Right atrium auricular region (tissue), 2 donors: ENCODE measurements around the gene HYOU1. TPM values are rescaled to one million over a fixed set of nuclear protein-coding genes. Genes with fewer than 3 reads are reported as not detected.
"Not testable (repeated sequence)": the region's sequence is repeated elsewhere in the genome, so short reads cannot be mapped to it uniquely, and the experiment has no call there.

Experiments used
- DNase-seq: peaks from one replicate; pipeline ENCODE4 v3.0.0-alpha.2; 2019; ENCODE audit warnings: low spot score
- H3K27ac ChIP-seq, 2 donors: fragments of 200-600 bp; sonication (generic); 1 replicate in 1 of 2; 2 replicates in 1 of 2; pipeline ENCODE4 v1.5.1; 2016 to 2019
- H3K27me3 ChIP-seq, 2 donors: fragments of 200-600 bp; sonication (generic); one replicate each; pipeline versions ENCODE4 v1.5.1 to v1.6.0; 2017 to 2019
- H3K36me3 ChIP-seq: fragments of 200-600 bp; sonication (generic); one replicate; pipeline ENCODE4 v1.5.1; 2016
- H3K4me1 ChIP-seq, 2 donors: fragments of 200-600 bp; sonication (generic); one replicate each; pipeline versions ENCODE4 v1.5.1 to v1.6.0; 2017 to 2019
- H3K4me3 ChIP-seq, 2 donors: fragments of 200-600 bp; sonication (generic); 1 replicate in 1 of 2; 2 replicates in 1 of 2; pipeline ENCODE4 v1.5.1; 2017 to 2019; ENCODE audit warnings: mild to moderate bottlenecking in 1 of 2, moderate library complexity in 1 of 2
- H3K9me3 ChIP-seq, 2 donors: fragments of 200-600 bp; sonication (generic); one replicate each; pipeline ENCODE4 v1.5.1; 2019
- CTCF ChIP-seq, 2 donors: fragments of 200-600 bp; sonication (generic); IDR thresholded peaks; one replicate each; pipeline ENCODE4 v1.5.1; 2019; ENCODE audit warnings: antibody characterized with exemption in 2 of 2
- total RNA-seq, 2 donors: library from RNA; depleted of rRNA; stranded (reverse); fragments of >200 nt; gene quantifications; one replicate each; pipeline ENCODE4 v1.1.0, GENCODE V29; 2016

HYOU1 gene
- total RNA-seq, 2 donors from 2014 or later: 56.8 to 69.7 TPM

DNA sequence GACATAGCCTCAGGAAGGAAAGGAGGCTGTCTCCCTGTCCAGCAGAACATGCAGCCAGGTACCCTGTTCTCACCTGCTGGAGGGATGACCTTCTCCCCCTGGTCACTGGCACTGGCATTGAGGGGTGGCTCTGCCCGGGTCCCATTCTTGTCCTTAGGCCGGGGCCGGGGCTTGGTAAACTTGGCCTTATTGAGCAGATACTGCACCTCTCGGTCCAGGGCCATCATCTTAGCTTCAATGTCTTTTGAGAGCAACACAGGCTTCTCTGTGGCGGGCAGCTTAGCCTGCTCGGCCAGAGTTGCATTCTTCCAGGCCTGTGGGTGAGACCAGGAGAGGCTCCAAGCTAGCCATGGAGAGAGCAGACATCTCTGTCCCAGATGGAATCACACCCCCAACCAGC, 10.5 kb downstream of the HYOU1 start:
- TF ChIP-seq CTCF (IDR thresholded peaks at IDR 0.05): no peak
- H3K9me3 ChIP-seq: no peaks in the 10 kb centered on the region
- H3K27ac ChIP-seq: no peak overlapping the region
- no peak overlapping the region for H3K4me3 ChIP-seq
- H3K27me3 ChIP-seq: no peaks in the 10 kb centered on the region
- H3K4me1 ChIP-seq: no peaks in the 10 kb centered on the region
- no peak for DNase-seq
- peaks cover 70% of the 10 kb centered on the region for H3K36me3 ChIP-seq

DNA sequence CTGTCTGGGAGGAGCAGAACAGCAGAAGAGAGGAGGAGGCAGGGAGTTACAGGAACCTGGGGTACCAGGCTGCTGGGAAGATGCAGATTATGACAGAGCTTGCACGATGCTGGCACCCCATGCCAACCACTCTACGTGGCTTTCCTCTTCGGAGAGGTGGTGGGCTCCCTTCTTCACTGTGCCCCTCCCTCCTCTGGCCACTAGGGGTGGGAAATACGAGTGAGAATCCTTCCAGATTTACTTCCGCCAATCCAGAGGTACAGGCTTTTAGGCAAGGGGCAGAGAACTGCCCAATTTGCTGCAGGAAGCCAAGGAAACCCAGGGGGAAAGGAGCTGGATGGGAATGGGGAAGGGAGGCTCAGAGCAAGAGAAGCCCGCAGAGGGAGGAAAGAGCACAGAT, 12.3 kb downstream of the HYOU1 start:
- no peak overlapping the region for H3K27ac ChIP-seq
- no peak for DNase-seq
- H3K36me3 ChIP-seq: peaks cover 53% of the 10 kb centered on the region
- no peak overlapping the region for H3K4me3 ChIP-seq
- H3K27me3 ChIP-seq: no peaks in the 10 kb centered on the region
- TF ChIP-seq CTCF (IDR thresholded peaks at IDR 0.05): no peak
- no peaks in the 10 kb centered on the region for H3K9me3 ChIP-seq
- H3K4me1 ChIP-seq: no peaks in the 10 kb centered on the region

GRCh38 chr11:119042927-119043326, 14.1 kb downstream of the HYOU1 start:
- Histone ChIP-seq H3K27ac (no peak overlapping the region), H3K9me3 (no peaks in the 10 kb centered on the region)
- TF ChIP-seq CTCF (IDR thresholded peaks at IDR 0.05): no peak

GRCh38 chr11:119041821-119042514, 15.0 kb downstream of the HYOU1 start:
- Histone ChIP-seq H3K27ac (no peak overlapping the region), H3K4me3 (no peak overlapping the region), H3K9me3 (no peaks in the 10 kb centered on the region), H3K27me3 (no peaks in the 10 kb centered on the region), H3K4me1 (no peaks in the 10 kb centered on the region), H3K36me3 (peaks cover 25% of the 10 kb centered on the region)
- no peak for DNase-seq
- no peak for TF ChIP-seq CTCF (IDR thresholded peaks at IDR 0.05)

More at GRCh38 chr11:119042927-119043326, 14.1 kb downstream of the HYOU1 start:
- peaks cover 35% of the 10 kb centered on the region for H3K36me3 ChIP-seq
- no peak overlapping the region for H3K4me3 ChIP-seq
- no peaks in the 10 kb centered on the region for H3K4me1 ChIP-seq
- no peak for DNase-seq
- H3K27me3 ChIP-seq: no peaks in the 10 kb centered on the region

- H3K4me3 ChIP-seq, H3K9me3 ChIP-seq, H3K27me3 ChIP-seq, H3K4me1 ChIP-seq, H3K36me3 ChIP-seq, H3K27ac ChIP-seq, DNase-seq: not testable (repeated sequence)
These were observed 17.5 kb downstream of the HYOU1 start for GRCh38 chr11:119039471-119039870.

- no peak overlapping the region for H3K4me3 ChIP-seq
- TF ChIP-seq CTCF (IDR thresholded peaks at IDR 0.05): no peak
- no peaks in the 10 kb centered on the region for H3K27me3 ChIP-seq
- no peaks in the 10 kb centered on the region for H3K9me3 ChIP-seq
- H3K27ac ChIP-seq: no peak overlapping the region
- no peaks in the 10 kb centered on the region for H3K36me3 ChIP-seq
- no peaks in the 10 kb centered on the region for H3K4me1 ChIP-seq
- no peak for DNase-seq
These were observed 18.1 kb downstream of the HYOU1 start for GRCh38 chr11:119038884-119039283.
